MCF 10A (cell line): ENCODE results near the gene TNC. TPM values are rescaled to one million over a fixed set of nuclear protein-coding genes. Genes with fewer than 3 reads are reported as not detected.

Experiments
- BruUV-seq: library from RNA; stranded (reverse); fragments of 400-500 nt; replicated peaks from 2 replicates; lab custom pipeline; 2021; lab: Mats Ljungman, UMichigan
- CTCF ChIA-PET: fragments of 300-600 bp; sonication (Branson Sonifier 250); formaldehyde crosslinking; extraction: SDS; loops from one replicate; lab custom pipeline; 2021; ENCODE audit warnings: antibody characterized with exemption, inconsistent platforms; lab: Yijun Ruan, JAX
- POLR2A ChIA-PET: fragments of 300-600, 350-650 bp; sonication (Branson Sonifier 250); formaldehyde crosslinking; extraction: SDS; loops from one replicate; lab custom pipeline; 2020; ENCODE audit warnings: antibody characterized with exemption, inconsistent platforms; lab: Yijun Ruan, JAX
- DNase-seq: peaks from one replicate; pipeline ENCODE4 v3.0.0-alpha.2; 2018; ENCODE audit not compliant: unreplicated experiment
- H3K27ac Mint-ChIP-seq: one replicate; pipeline ENCODE4 v1.8.0; 2022; ENCODE audit warnings: mild to moderate bottlenecking, low read depth, mixed read lengths; ENCODE audit not compliant: unreplicated experiment
- H3K27me3 Mint-ChIP-seq: one replicate; pipeline ENCODE4 v1.8.0; 2022; ENCODE audit warnings: mixed read lengths; ENCODE audit not compliant: insufficient read depth, unreplicated experiment
- H3K36me3 Mint-ChIP-seq: one replicate; pipeline ENCODE4 v1.8.0; 2022; ENCODE audit warnings: mild to moderate bottlenecking, moderate library complexity, mixed read lengths; ENCODE audit not compliant: insufficient read depth, unreplicated experiment
- H3K4me1 Mint-ChIP-seq: one replicate; pipeline ENCODE4 v1.8.0; 2022; ENCODE audit warnings: mixed read lengths; ENCODE audit not compliant: insufficient read depth, unreplicated experiment
- H3K4me3 Mint-ChIP-seq: one replicate; pipeline ENCODE4 v1.8.0; 2022; ENCODE audit warnings: mild to moderate bottlenecking, moderate library complexity, mixed read lengths; ENCODE audit not compliant: unreplicated experiment
- H3K9me3 Mint-ChIP-seq: one replicate; pipeline ENCODE4 v1.8.0; 2022; ENCODE audit warnings: mixed read lengths; ENCODE audit not compliant: unreplicated experiment
- intact Hi-C: fragments of 100-400 bp; cut with micrococcal nuclease; formaldehyde crosslinking; loops from 2 replicates; pipeline ENCODE4 v1.14.1; 2022
- total RNA-seq: library from RNA; stranded (reverse); gene quantifications from 2 replicates; pipeline ENCODE4 v1.2.3, GENCODE V29; 2022
- TF ChIP-seq, protein P1 (sequence below): fragments of 200-600 bp; IDR thresholded peaks from one replicate; pipeline ENCODE4 v1.8.0; 2022; ENCODE audit warnings: antibody characterized with exemption, mild to moderate bottlenecking; ENCODE audit not compliant: unreplicated experiment

The TNC gene
- total RNA-seq, 1 experiment from 2014 or later, result 49.8 TPM

DNA sequence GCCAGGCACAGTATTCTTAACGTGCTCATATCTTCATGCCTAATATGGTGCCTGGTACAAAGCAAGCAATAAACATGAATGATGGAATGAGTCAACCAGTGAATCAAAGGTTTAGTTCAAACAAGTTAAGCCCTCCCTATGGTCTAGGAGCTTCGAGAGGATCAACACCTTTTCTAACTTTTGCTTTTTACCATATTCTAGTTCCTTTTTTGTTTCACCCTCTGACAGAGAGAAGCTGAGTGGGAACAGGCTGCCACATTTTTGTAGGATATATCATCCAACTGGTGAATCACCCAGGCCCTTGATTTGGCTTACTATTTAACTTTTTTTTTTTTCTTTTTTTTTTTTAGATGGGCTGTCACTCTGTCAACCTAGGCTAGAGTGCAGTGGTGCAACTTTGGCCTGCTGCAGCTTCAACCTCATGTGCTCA lies 39.3 kb upstream of the TNC start:
- intact Hi-C loops, result loop anchor here (2.0 kb wide), 1 partner anchor 40 kb away; no protein-coding TSS in a partner anchor
- H3K4me1 Mint-ChIP-seq, result peaks cover 15% of the 10 kb centered on the region
- TF ChIP-seq, protein P1, sequence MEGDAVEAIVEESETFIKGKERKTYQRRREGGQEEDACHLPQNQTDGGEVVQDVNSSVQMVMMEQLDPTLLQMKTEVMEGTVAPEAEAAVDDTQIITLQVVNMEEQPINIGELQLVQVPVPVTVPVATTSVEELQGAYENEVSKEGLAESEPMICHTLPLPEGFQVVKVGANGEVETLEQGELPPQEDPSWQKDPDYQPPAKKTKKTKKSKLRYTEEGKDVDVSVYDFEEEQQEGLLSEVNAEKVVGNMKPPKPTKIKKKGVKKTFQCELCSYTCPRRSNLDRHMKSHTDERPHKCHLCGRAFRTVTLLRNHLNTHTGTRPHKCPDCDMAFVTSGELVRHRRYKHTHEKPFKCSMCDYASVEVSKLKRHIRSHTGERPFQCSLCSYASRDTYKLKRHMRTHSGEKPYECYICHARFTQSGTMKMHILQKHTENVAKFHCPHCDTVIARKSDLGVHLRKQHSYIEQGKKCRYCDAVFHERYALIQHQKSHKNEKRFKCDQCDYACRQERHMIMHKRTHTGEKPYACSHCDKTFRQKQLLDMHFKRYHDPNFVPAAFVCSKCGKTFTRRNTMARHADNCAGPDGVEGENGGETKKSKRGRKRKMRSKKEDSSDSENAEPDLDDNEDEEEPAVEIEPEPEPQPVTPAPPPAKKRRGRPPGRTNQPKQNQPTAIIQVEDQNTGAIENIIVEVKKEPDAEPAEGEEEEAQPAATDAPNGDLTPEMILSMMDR, result no peak
- H3K27ac Mint-ChIP-seq, result peak overlapping the region; percentile 73
- DNase-seq, result peak; percentile 77
- no TSS peak for BruUV-seq
- no peaks in the 10 kb centered on the region for H3K9me3 Mint-ChIP-seq
- ChIA-PET CTCF (interaction anchor here (0.6 to 0.7 kb wide), 2 partner anchors 49 to 301 kb away, joined by 3 to 4 read pairs; no protein-coding TSS in a partner anchor), POLR2A (interaction anchor here (0.6 to 1.5 kb wide), 3 partner anchors 39 to 422 kb away, joined by 3 to 9 read pairs (median 3); partner anchors contain the start of gene TNC)
- H3K4me3 Mint-ChIP-seq, result no peak overlapping the region
- no peaks in the 10 kb centered on the region for H3K36me3 Mint-ChIP-seq
- no peaks in the 10 kb centered on the region for H3K27me3 Mint-ChIP-seq

DNA sequence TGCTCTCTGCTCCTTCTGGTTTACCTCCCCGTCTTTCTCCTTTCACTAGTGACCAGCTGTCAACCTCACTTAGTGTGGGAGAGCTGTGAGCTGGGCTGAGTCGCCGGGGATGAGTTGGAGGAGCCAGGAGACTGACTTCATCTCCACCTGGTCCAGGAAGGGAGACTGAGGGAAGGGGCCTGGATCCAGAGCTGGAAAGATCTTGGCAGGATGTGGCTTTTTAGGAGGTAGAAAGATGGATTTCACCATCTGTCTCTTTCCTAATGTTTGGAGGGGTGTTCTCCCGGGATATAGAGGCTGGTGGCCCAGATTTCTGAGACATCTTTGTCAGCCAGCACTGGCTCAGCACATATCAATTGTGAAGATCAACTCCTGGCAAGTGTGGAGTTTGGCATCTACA lies 37.1 kb upstream of the TNC start:
- intact Hi-C loops, result no loop called here
- ChIA-PET POLR2A (interaction anchor here (0.9 kb wide), 1 partner anchor 14 kb away, joined by 3 read pairs; no protein-coding TSS in a partner anchor), CTCF (interaction anchor here (0.5 to 0.6 kb wide), 2 partner anchors 473 to 956 kb away, joined by 3 read pairs; partner anchors contain the start of gene TEX48)
- Mint-ChIP-seq H3K9me3 (no peaks in the 10 kb centered on the region), H3K27me3 (no peaks in the 10 kb centered on the region), H3K27ac (no peak overlapping the region), H3K4me1 (peaks cover 15% of the 10 kb centered on the region), H3K4me3 (no peak overlapping the region), H3K36me3 (no peaks in the 10 kb centered on the region)
- BruUV-seq, result no TSS peak
- TF ChIP-seq, protein P1, result no peak
- no peak for DNase-seq

DNA sequence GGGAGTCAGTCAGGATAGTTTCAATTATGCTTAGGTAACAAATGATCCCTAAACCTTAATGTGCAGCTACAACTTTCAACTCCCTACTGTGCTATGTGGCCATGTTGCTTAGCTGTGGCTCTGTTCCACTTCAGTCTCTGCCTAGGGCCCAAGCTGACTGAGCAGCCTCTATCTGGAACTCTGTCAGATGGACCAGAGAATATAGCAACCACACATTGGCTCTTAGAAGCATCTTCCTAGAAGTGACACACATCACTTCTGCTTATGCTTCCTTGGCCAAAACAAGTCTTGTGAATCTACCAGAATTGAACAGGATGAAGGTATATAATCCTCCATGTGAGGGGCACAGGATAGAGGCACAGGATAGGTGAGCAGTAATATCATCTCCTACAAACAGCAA lies 36.7 kb upstream of the TNC start:
- DNase-seq, result no peak
- POLR2A ChIA-PET, result no interaction called here
- no peak overlapping the region for H3K27ac Mint-ChIP-seq
- CTCF ChIA-PET, result no interaction called here
- no peak overlapping the region for H3K4me3 Mint-ChIP-seq
- H3K36me3 Mint-ChIP-seq, result no peaks in the 10 kb centered on the region
- H3K27me3 Mint-ChIP-seq, result no peaks in the 10 kb centered on the region
- intact Hi-C loops, result no loop called here
- no peaks in the 10 kb centered on the region for H3K9me3 Mint-ChIP-seq
- TF ChIP-seq, protein P1, result no peak
- H3K4me1 Mint-ChIP-seq, result peaks cover 15% of the 10 kb centered on the region
- BruUV-seq, result no TSS peak

GRCh38 chr9:115152281-115152820 lies 34.4 kb upstream of the TNC start:
- intact Hi-C loops, result no loop called here
- ChIA-PET CTCF (interaction anchor here (1.1 kb wide), 1 partner anchor 11 kb away, joined by 5 read pairs; no protein-coding TSS in a partner anchor), POLR2A (no interaction called here)
- H3K36me3 Mint-ChIP-seq, result no peaks in the 10 kb centered on the region
- H3K9me3 Mint-ChIP-seq, result no peaks in the 10 kb centered on the region
- no peaks in the 10 kb centered on the region for H3K27me3 Mint-ChIP-seq
- H3K4me3 Mint-ChIP-seq, result no peak overlapping the region
- peaks cover 10% of the 10 kb centered on the region for H3K4me1 Mint-ChIP-seq
- no peak overlapping the region for H3K27ac Mint-ChIP-seq
- TF ChIP-seq, protein P1, result no peak
- DNase-seq, result no peak
- BruUV-seq, result no TSS peak
